GM12878 (cell line): ENCODE data around the gene USF3. TPM values are rescaled to one million over a fixed set of nuclear protein-coding genes. Genes with fewer than 3 reads are reported as not detected.

ENCODE experiments used
- ATAC-seq: fragments of 200-7000 bp; cut with Tn5 transposase; 3 replicates; pipeline ENCODE4 v1.9.1; 2020; ENCODE audit warnings: mild to moderate bottlenecking, moderate library complexity
- BruUV-seq: library from RNA; stranded (reverse); fragments of 400-500 nt; replicated peaks from 2 replicates; lab custom pipeline; 2021; lab: Mats Ljungman, UMichigan
- CTCF ChIA-PET: fragments of 300-600 bp; sonication (Branson Sonifier 250); formaldehyde crosslinking; extraction: SDS; loops from one replicate; lab custom pipeline; 2021; ENCODE audit warnings: inconsistent platforms; lab: Yijun Ruan, JAX
- POLR2A ChIA-PET: fragments of 350-600 bp; formaldehyde crosslinking; extraction: SDS; loops from one replicate; lab custom pipeline; 2021; ENCODE audit warnings: inconsistent platforms; lab: Charles Lee
- RAD21 ChIA-PET: fragments of 300-600 bp; sonication (Branson Sonifier 250); formaldehyde crosslinking; loops from one replicate; lab custom pipeline; 2023; ENCODE audit warnings: antibody characterized with exemption; ENCODE audit not compliant: unreplicated experiment; lab: Charles Lee
- SMC1A ChIA-PET: fragments of 300-600 bp; sonication (Branson Sonifier 250); formaldehyde crosslinking; loops from one replicate; lab custom pipeline; 2023; ENCODE audit not compliant: unreplicated experiment, uncharacterized antibody; lab: Charles Lee
- DNase-seq: peaks from one replicate; pipeline ENCODE4 v3.0.0-alpha.2; 2011; ENCODE audit warnings: low read depth, low spot score
- FAIRE-seq: peaks from 3 replicates; lab custom pipeline; 2011; peaks lifted over from hg19 to GRCh38; lab: Jason Lieb, UNC
- H2AFZ ChIP-seq: 2 replicates; pipeline ENCODE4 v1.6.0; 2011; ENCODE audit warnings: low read depth, low read length, control low read depth; ENCODE audit not compliant: control insufficient read depth
- H3K27ac ChIP-seq: 2 replicates; pipeline ENCODE4 v1.5.1; 2011; ENCODE audit warnings: control low read depth; ENCODE audit not compliant: control insufficient read depth, insufficient read depth
- H3K27me3 ChIP-seq, 2 experiments: replicated peaks in 1 of 2; 2 replicates each; pipeline versions ENCODE4 v1.6.0 to v1.6.1; 2011; ENCODE audit warnings: low read length in 1 of 2; ENCODE audit not compliant: control insufficient read depth in 2 of 2, insufficient read depth in 2 of 2
- H3K36me3 ChIP-seq, 2 experiments: 2 replicates each; pipeline ENCODE4 v1.5.1; 2011; ENCODE audit warnings: low read length in 1 of 2; ENCODE audit not compliant: control insufficient read depth in 2 of 2, insufficient read depth in 2 of 2
- H3K4me1 ChIP-seq: 2 replicates; pipeline ENCODE4 v1.6.1; 2011; ENCODE audit warnings: mild to moderate bottlenecking, low read length, moderate library complexity, mixed read lengths; ENCODE audit not compliant: control insufficient read depth, insufficient read depth
- H3K4me2 ChIP-seq: 2 replicates; pipeline ENCODE4 v1.6.0; 2011; ENCODE audit warnings: control low read depth; ENCODE audit not compliant: control insufficient read depth, insufficient read depth
- H3K4me3 ChIP-seq: fragments of 200-600 bp; sonication (generic); 2 replicates; pipeline ENCODE4 v1.5.1; 2016
- H3K79me2 ChIP-seq: 2 replicates; pipeline ENCODE4 v1.6.0; 2011; ENCODE audit warnings: low read length; ENCODE audit not compliant: control insufficient read depth, insufficient read depth
- H3K9ac ChIP-seq: 2 replicates; pipeline ENCODE4 v1.8.0; 2011; ENCODE audit warnings: low read length, control low read depth, mixed read lengths; ENCODE audit not compliant: control insufficient read depth, insufficient read depth
- H3K9me3 ChIP-seq: replicated peaks from 3 replicates; pipeline ENCODE4 v1.5.1; 2011; ENCODE audit warnings: mild to moderate bottlenecking, low read length; ENCODE audit not compliant: control insufficient read depth, insufficient read depth
- H4K20me1 ChIP-seq: 2 replicates; pipeline ENCODE4 v1.6.0; 2011; ENCODE audit not compliant: control insufficient read depth, insufficient read depth
- ATF3 ChIP-seq: IDR thresholded peaks from 2 replicates; pipeline ENCODE4 v1.6.1; 2011; ENCODE audit warnings: low read depth, mild to moderate bottlenecking, low read length, moderate library complexity, borderline replicate concordance; ENCODE audit errors: extremely low read depth
- BRCA1 ChIP-seq: IDR thresholded peaks from 2 replicates; pipeline ENCODE4 v1.6.1; 2011; ENCODE audit warnings: low read depth, low read length, improper control_type of control experiment
- FOS ChIP-seq: IDR thresholded peaks from 3 replicates; pipeline ENCODE4 v1.6.1; 2011; ENCODE audit warnings: borderline replicate concordance; ENCODE audit not compliant: insufficient read length; ENCODE audit errors: extremely low read depth
- FOXM1 ChIP-seq: IDR thresholded peaks from 2 replicates; pipeline ENCODE4 v1.6.1; 2012; ENCODE audit warnings: low read depth, mild to moderate bottlenecking, inconsistent platforms, low read length, moderate library complexity
- HSF1 ChIP-seq: fragments of 150-350 bp; IDR thresholded peaks from 2 replicates; pipeline ENCODE4 v1.6.1; 2014; ENCODE audit warnings: mild to moderate bottlenecking, low read depth, low read length
- JUND ChIP-seq: IDR thresholded peaks from 2 replicates; pipeline ENCODE4 v1.6.1; 2012; ENCODE audit warnings: low read depth, mild to moderate bottlenecking, low read length, improper control_type of control experiment, moderate library complexity
- NFYB ChIP-seq: IDR thresholded peaks from 2 replicates; pipeline ENCODE4 v1.6.1; 2011; ENCODE audit warnings: low read depth, mild to moderate bottlenecking, low read length, improper control_type of control experiment, moderate library complexity; ENCODE audit not compliant: insufficient read depth
- POU2F2 ChIP-seq: IDR thresholded peaks from 3 replicates; pipeline ENCODE4 v1.6.1; 2011; ENCODE audit warnings: low read depth, mild to moderate bottlenecking, low read length, borderline replicate concordance
- TCF12 ChIP-seq: IDR thresholded peaks from 2 replicates; pipeline ENCODE4 v1.6.1; 2011; ENCODE audit warnings: low read depth, mild to moderate bottlenecking, low read length
- ZBTB11 ChIP-seq: fragments of 450-650 bp; formaldehyde crosslinking; IDR thresholded peaks from 2 replicates; pipeline ENCODE4 v1.5.0; 2022; ENCODE audit warnings: mild to moderate bottlenecking, missing genetic modification characterization
- WGBS: methylation state at CpG from one replicate; pipeline ENCODE4 v1.1.6; 2016; ENCODE audit warnings: low lambda C conversion rate; ENCODE audit not compliant: insufficient replicate concordance, insufficient coverage; ENCODE audit errors: missing lambda C conversion rate; 5-methylcytosine and 5-hydroxymethylcytosine counted together
- in situ Hi-C: fragments of 300-500 bp; cut with MboI; formaldehyde crosslinking; loops from 9 replicates; pipeline ENCODE4 v1.14.3; 2018; ENCODE audit warnings: mixed read lengths
- intact Hi-C: fragments of 100-400 bp; cut with micrococcal nuclease; formaldehyde crosslinking; loops from one replicate; pipeline ENCODE4 v1.14.2; 2022; ENCODE audit not compliant: unreplicated experiment
- polyA plus RNA-seq, 11 experiments: library from polyadenylated mRNA; depleted of rRNA in 4 of 11; unstranded in 6 of 11; stranded (reverse) in 5 of 11; fragments of >200 nt; fragmentation: Nextera tagmentation in 4 of 11; fragmentation: Illumina TruSeq in 1 of 11; extraction: Ambion mirVana in 4 of 11; extraction: Trizol in 1 of 11; gene quantifications; 1 replicate in 1 of 11; 2 replicates in 10 of 11; pipeline versions ENCODE4 v1.2.1 to v1.2.3, GENCODE V29; 2011 to 2016; ENCODE audit warnings: inconsistent platforms in 2 of 11, missing spikeins in 2 of 11, low read depth in 1 of 11
- total RNA-seq, 4 experiments: library from RNA; depleted of rRNA in 3 of 4; stranded (reverse); fragments of >200 nt in 3 of 4; fragmentation: Illumina TruSeq in 1 of 4; extraction: Trizol in 1 of 4; gene quantifications; 2 replicates each; pipeline versions ENCODE4 v1.2.1 to v1.2.3, GENCODE V29; 2013 to 2021

Gene USF3
- total and polyA plus RNA-seq, 10 of the 15 experiments (the other 5 are each of a cell fraction or from before 2014, with no cell fraction given), result 3.1 to 15.9 (median 7.8) TPM

- no peaks in the 10 kb centered on the region for H3K9me3 ChIP-seq
- H3K27me3 ChIP-seq, result no peaks in the 10 kb centered on the region
- TF ChIP-seq ZBTB11, result no peak
- no peak for TF ChIP-seq NFYB
- no peak for DNase-seq
- H3K36me3 ChIP-seq, result peaks cover 2 to 7% of the 10 kb centered on the region in 2 experiments
- no peak overlapping the region for H3K27ac ChIP-seq
- H3K4me3 ChIP-seq, result no peak overlapping the region
- 93% methylated on average over 1 of the region's 1 CpG for WGBS
- H3K79me2 ChIP-seq, result no peaks in the 10 kb centered on the region
- ChIA-PET RAD21 (no interaction called here), POLR2A (interaction anchor here (0.9 kb wide), 1 partner anchor 25 kb away, joined by 3 read pairs; no protein-coding TSS in a partner anchor), CTCF (no interaction called here), SMC1A (interaction anchor here (0.7 to 1.2 kb wide), 3 partner anchors 9 to 11 kb away, joined by 3 read pairs; no protein-coding TSS in a partner anchor)
- H2AFZ ChIP-seq, result no peak overlapping the region
- no peaks in the 10 kb centered on the region for H4K20me1 ChIP-seq
- ATAC-seq, result no peak
- H3K4me2 ChIP-seq, result no peak overlapping the region
- in situ Hi-C loops, result no loop called here
- intact Hi-C loops, result no loop called here
- no peak for FAIRE-seq
- BruUV-seq, result no TSS peak
- peaks cover 3% of the 10 kb centered on the region; the same call in 1 of the 2 replicates for H3K4me1 ChIP-seq
- no peak overlapping the region for H3K9ac ChIP-seq
Measured at GRCh38 chr3:113662824-113663223, 33.6 kb downstream of the USF3 start.

DNA sequence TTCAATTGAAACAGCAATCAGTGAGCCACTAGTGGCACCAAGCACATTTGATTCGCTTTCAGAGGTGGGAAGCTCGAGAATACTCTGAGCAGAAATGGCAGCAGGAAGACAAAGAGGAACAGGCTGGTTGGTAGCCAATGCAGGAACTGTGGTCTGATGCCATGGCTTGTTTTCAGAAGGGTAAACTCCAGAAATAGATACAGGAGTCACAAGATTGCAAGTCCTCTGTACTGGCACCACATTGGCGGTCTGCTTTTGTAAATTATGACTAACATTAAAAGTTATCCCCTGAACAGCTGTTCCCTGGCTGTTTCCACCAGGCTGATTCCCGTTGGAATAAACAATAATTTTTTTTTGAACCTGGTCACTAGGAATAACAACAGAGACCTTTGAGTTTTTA is 35.5 kb downstream of the USF3 start:
- Histone ChIP-seq H3K79me2 (no peaks in the 10 kb centered on the region), H4K20me1 (no peaks in the 10 kb centered on the region), H3K9ac (no peak overlapping the region), H3K27ac (no peak overlapping the region), H3K9me3 (no peaks in the 10 kb centered on the region), H3K4me1 (peaks cover 3% of the 10 kb centered on the region; the same call in 1 of the 2 replicates), H2AFZ (no peak overlapping the region), H3K4me3 (no peak overlapping the region)
- RAD21 ChIA-PET, result no interaction called here
- ATAC-seq, result no peak
- no peak for TF ChIP-seq FOS
- no peak for TF ChIP-seq ATF3
- no peak for TF ChIP-seq HSF1
- no peak for TF ChIP-seq JUND
- TF ChIP-seq POU2F2, result no peak
- no peak for TF ChIP-seq FOXM1
- no peak for TF ChIP-seq BRCA1
- no peak for TF ChIP-seq TCF12
- TF ChIP-seq, all 136 proteins: peak for 0
- no peak for FAIRE-seq
- Histone ChIP-seq H3K4me2 (no peak overlapping the region), H3K27me3 (no peaks in the 10 kb centered on the region), H3K36me3 (peaks cover 2 to 3% of the 10 kb centered on the region in 2 experiments; a peak in 3 of 4 replicates)
- no peak for DNase-seq
- ChIA-PET SMC1A (interaction anchor here (0.8 kb wide), 1 partner anchor 124 kb away, joined by 3 read pairs; no protein-coding TSS in a partner anchor), CTCF (interaction anchor here (1.5 kb wide), 1 partner anchor 11 kb away, joined by 5 read pairs; no protein-coding TSS in a partner anchor), POLR2A (no interaction called here)
- 43% methylated on average over 4 of the region's 4 CpGs for WGBS
- in situ Hi-C loops, result no loop called here
- intact Hi-C loops, result no loop called here
- no TSS peak for BruUV-seq
